Lung (tissue), 12 donors: ENCODE results near the gene AKAP13. TPM values are rescaled to one million over a fixed set of nuclear protein-coding genes. Genes with fewer than 3 reads are reported as not detected.

Source experiments
- ATAC-seq: fragments of 200-7000 bp; cut with Tn5 transposase; one replicate; pipeline ENCODE4 v1.9.1; 2020; ENCODE audit warnings: moderate number of reproducible peaks; ENCODE audit not compliant: insufficient read depth, low FRiP score
- DNase-seq, 3 donors: peaks; one replicate each; pipeline ENCODE4 v3.0.0-alpha.2; 2013 to 2017
- H3K27ac ChIP-seq, 2 donors: one replicate each; pipeline ENCODE4 v1.5.1; 2013; ENCODE audit warnings: mild to moderate bottlenecking in 2 of 2, moderate library complexity in 2 of 2, control low read depth in 1 of 2, inconsistent platforms in 1 of 2, low read depth in 1 of 2, low read length in 1 of 2
- H3K27me3 ChIP-seq, 3 donors: one replicate each; pipeline ENCODE4 v1.5.1; 2013; ENCODE audit warnings: low read length in 2 of 3; ENCODE audit not compliant: control insufficient read depth in 3 of 3, insufficient read depth in 3 of 3
- H3K36me3 ChIP-seq, 4 donors: one replicate each; pipeline ENCODE4 v1.5.1; 2013; ENCODE audit warnings: low read length in 4 of 4, mild to moderate bottlenecking in 1 of 4, moderate library complexity in 1 of 4; ENCODE audit not compliant: control insufficient read depth in 4 of 4, insufficient read depth in 4 of 4
- H3K4me1 ChIP-seq, 5 donors: one replicate each; pipeline ENCODE4 v1.5.1; 2013; ENCODE audit warnings: low read length in 5 of 5, mild to moderate bottlenecking in 2 of 5, moderate library complexity in 1 of 5; ENCODE audit not compliant: control insufficient read depth in 5 of 5, insufficient read depth in 5 of 5
- H3K4me3 ChIP-seq: one replicate; pipeline ENCODE4 v1.5.1; 2013; ENCODE audit warnings: mild to moderate bottlenecking, control low read depth, moderate library complexity
- H3K9ac ChIP-seq, 2 donors: one replicate each; pipeline ENCODE4 v1.5.1; 2013; ENCODE audit warnings: low read length in 2 of 2, control low read depth in 1 of 2; ENCODE audit not compliant: insufficient read depth in 1 of 2
- H3K9me3 ChIP-seq, 4 donors: one replicate each; pipeline ENCODE4 v1.5.1; 2013; ENCODE audit warnings: low read length in 3 of 4, mild to moderate bottlenecking in 1 of 4, moderate library complexity in 1 of 4; ENCODE audit not compliant: control insufficient read depth in 4 of 4, insufficient read depth in 3 of 4
- CTCF ChIP-seq: IDR thresholded peaks from 2 replicates; pipeline ENCODE4 v1.5.1; 2012; ENCODE audit warnings: mild to moderate bottlenecking; ENCODE audit errors: control extremely low read depth, extremely low read depth
- WGBS, 2 donors: extraction: QIAGEN DNeasy Blood & Tissue Kit; methylation state at CpG; one replicate each; pipeline ENCODE4 v1.1.7; 2013; 5-methylcytosine and 5-hydroxymethylcytosine counted together
- polyA plus RNA-seq, 2 donors: library from polyadenylated mRNA; stranded (reverse); fragments of 200-250 nt; gene quantifications; one replicate each; pipeline ENCODE4 v1.2.1, GENCODE V29; 2013
- total RNA-seq, 2 donors: library from RNA; depleted of rRNA in 1 of 2; stranded (reverse); fragments of >200 nt in 1 of 2; gene quantifications; one replicate each; pipeline ENCODE4 v1.2.1, GENCODE V29; 2014 to 2021
- donor health status: control.
- donor health status: control.
- donor health status: Bipolar disorder and iron deficiency.
- donor health status: healthy.
- donor health status: DM: yes; HTN: yes; CAD: no.

AKAP13 gene
- total and polyA plus RNA-seq, 4 donors: 102 to 1,115 (median 259) TPM

- H3K27ac ChIP-seq: peak overlapping the region in 1 of 2 donors; percentile 79
Observed at GRCh38 chr15:85383470-85384148, 3.2 kb downstream of the AKAP13 start.

GRCh38 chr15:85386261-85386660 lies 5.9 kb downstream of the AKAP13 start:
- WGBS, 2 donors: 81 to 84% methylated on average over 7 of the region's 7 CpGs
- Histone ChIP-seq H3K27ac (no peak overlapping the region), H3K9me3 (no peaks in the 10 kb centered on the region), H3K36me3 (peaks cover 0 to 2% (median under 1%) of the 10 kb centered on the region in 4 donors), H3K4me1 (peaks cover 3 to 26% (median 20%) of the 10 kb centered on the region in 5 donors), H3K9ac (no peak overlapping the region), H3K4me3 (no peak overlapping the region), H3K27me3 (no peaks in the 10 kb centered on the region)
- DNase-seq (no peak), ATAC-seq (no peak)
- TF ChIP-seq CTCF: no peak

More at GRCh38 chr15:85383470-85384148, 3.2 kb downstream of the AKAP13 start:
- DNase-seq (no peak), ATAC-seq (no peak)
- Histone ChIP-seq H3K27me3 (no peaks in the 10 kb centered on the region), H3K9ac (no peak overlapping the region), H3K4me3 (no peak overlapping the region), H3K9me3 (no peaks in the 10 kb centered on the region), H3K4me1 (peaks cover 2 to 23% (median 13%) of the 10 kb centered on the region in 5 donors), H3K36me3 (peaks cover 0 to 2% (median under 1%) of the 10 kb centered on the region in 4 donors)
- WGBS, 2 donors: 64 to 78% methylated on average over 2 of the region's 2 CpGs
- TF ChIP-seq CTCF: no peak

- ATAC-seq: no peak
- no peak overlapping the region for H3K9ac ChIP-seq
- 85% methylated on average over 5 of the region's 5 CpGs for WGBS, 2 donors
- TF ChIP-seq CTCF: no peak
- no peaks in the 10 kb centered on the region for H3K27me3 ChIP-seq
- peaks cover 5 to 35% (median 9%) of the 10 kb centered on the region in 5 donors for H3K4me1 ChIP-seq
- no peak for DNase-seq
- H3K36me3 ChIP-seq: peaks cover 0 to 3% (median under 1%) of the 10 kb centered on the region in 4 donors
- H3K27ac ChIP-seq: peak overlapping the region in 1 of 2 donors; percentile 66
- H3K9me3 ChIP-seq: no peaks in the 10 kb centered on the region
- no peak overlapping the region for H3K4me3 ChIP-seq
Observed at GRCh38 chr15:85388566-85389305, 8.3 kb downstream of the AKAP13 start.
